H9 (cell line): ENCODE data around the gene ZNF345. TPM values are rescaled to one million over a fixed set of nuclear protein-coding genes. Genes with fewer than 3 reads are reported as not detected.

Source experiments
- DNase-seq: peaks from one replicate; pipeline ENCODE4 v3.0.0-alpha.2; 2017
- H2AFZ ChIP-seq: one replicate; pipeline ENCODE4 v1.6.1; 2013; ENCODE audit warnings: mild to moderate bottlenecking, low read length, control low read depth, moderate library complexity
- H2AK5ac ChIP-seq: 2 replicates; pipeline ENCODE4 v1.6.1; 2013; ENCODE audit warnings: low read length, control low read depth, mixed read lengths; ENCODE audit not compliant: insufficient read length
- H2BK120ac ChIP-seq: one replicate; pipeline ENCODE4 v1.6.1; 2013; ENCODE audit warnings: low read depth, mild to moderate bottlenecking, low read length, control low read depth, inconsistent platforms; ENCODE audit not compliant: poor library complexity, severe bottlenecking
- H2BK12ac ChIP-seq: 2 replicates; pipeline ENCODE4 v1.6.1; 2013; ENCODE audit warnings: low read length, control low read depth, mixed read lengths, low read depth; ENCODE audit not compliant: insufficient read length
- H2BK15ac ChIP-seq: 2 replicates; pipeline ENCODE4 v1.6.1; 2013; ENCODE audit warnings: low read depth, low read length, control low read depth
- H2BK20ac ChIP-seq: one replicate; pipeline ENCODE4 v1.6.1; 2013; ENCODE audit warnings: low read depth, mild to moderate bottlenecking, low read length, control low read depth, inconsistent platforms; ENCODE audit not compliant: poor library complexity, severe bottlenecking
- H2BK5ac ChIP-seq: 2 replicates; pipeline ENCODE4 v1.6.1; 2013; ENCODE audit warnings: low read length, control low read depth, mixed read lengths; ENCODE audit not compliant: insufficient read length
- H3K14ac ChIP-seq: 2 replicates; pipeline ENCODE4 v1.6.1; 2013; ENCODE audit warnings: low read length, control low read depth; ENCODE audit not compliant: insufficient read depth
- H3K18ac ChIP-seq: 2 replicates; pipeline ENCODE4 v1.6.1; 2013; ENCODE audit warnings: low read depth, mild to moderate bottlenecking, mixed read lengths, low read length, control low read depth; ENCODE audit not compliant: insufficient read length
- H3K23ac ChIP-seq: 2 replicates; pipeline ENCODE4 v1.6.1; 2013; ENCODE audit warnings: low read length, control low read depth, mixed read lengths, low read depth; ENCODE audit not compliant: insufficient read length
- H3K23me2 ChIP-seq: 2 replicates; pipeline ENCODE4 v1.6.1; 2013; ENCODE audit warnings: low read depth, mild to moderate bottlenecking, mixed read lengths, low read length, control low read depth; ENCODE audit not compliant: insufficient read length, poor library complexity, severe bottlenecking
- H3K27ac ChIP-seq: 2 replicates; pipeline ENCODE4 v1.5.1; 2013; ENCODE audit warnings: low read length, control low read depth, mixed read lengths, low read depth; ENCODE audit not compliant: insufficient read length
- H3K27me3 ChIP-seq: 2 replicates; pipeline ENCODE4 v1.6.1; 2013; ENCODE audit warnings: low read length, control low read depth, inconsistent platforms; ENCODE audit not compliant: insufficient read depth
- H3K4ac ChIP-seq: 2 replicates; pipeline ENCODE4 v1.6.1; 2013; ENCODE audit warnings: low read depth, mild to moderate bottlenecking, control low read depth, inconsistent platforms, low read length, moderate library complexity
- H3K4me1 ChIP-seq: 2 replicates; pipeline ENCODE4 v1.6.1; 2013; ENCODE audit warnings: low read length, control low read depth, inconsistent platforms; ENCODE audit not compliant: insufficient read depth
- H3K4me2 ChIP-seq: 2 replicates; pipeline ENCODE4 v1.6.1; 2013; ENCODE audit warnings: low read length, control low read depth, mixed read lengths; ENCODE audit not compliant: insufficient read length, insufficient read depth
- H3K56ac ChIP-seq: 2 replicates; pipeline ENCODE4 v1.6.1; 2013; ENCODE audit warnings: low read depth, mild to moderate bottlenecking, mixed read lengths, low read length, control low read depth; ENCODE audit not compliant: insufficient read length
- H3K79me1 ChIP-seq: 2 replicates; pipeline ENCODE4 v1.6.1; 2013; ENCODE audit warnings: low read depth, mild to moderate bottlenecking, moderate library complexity, low read length, control low read depth, inconsistent platforms; ENCODE audit not compliant: insufficient read depth, poor library complexity, severe bottlenecking
- H3K79me2 ChIP-seq: 2 replicates; pipeline ENCODE4 v1.6.1; 2013; ENCODE audit warnings: low read length, control low read depth, inconsistent platforms; ENCODE audit not compliant: insufficient read depth
- H3K9ac ChIP-seq: 2 replicates; pipeline ENCODE4 v1.6.1; 2013; ENCODE audit warnings: low read length, control low read depth, mixed read lengths; ENCODE audit not compliant: insufficient read length; ENCODE audit errors: extremely low read depth
- H3K9me3 ChIP-seq: one replicate; pipeline ENCODE4 v1.6.1; 2013; ENCODE audit warnings: low read depth, low read length, inconsistent platforms; ENCODE audit not compliant: control insufficient read depth
- H3T11ph ChIP-seq: one replicate; pipeline ENCODE4 v1.6.1; 2013; ENCODE audit warnings: mild to moderate bottlenecking, low read length, control low read depth, inconsistent platforms
- H4K20me1 ChIP-seq: one replicate; pipeline ENCODE4 v1.6.1; 2013; ENCODE audit not compliant: control insufficient read depth, insufficient read length, insufficient read depth
- H4K5ac ChIP-seq: 2 replicates; pipeline ENCODE4 v1.6.1; 2013; ENCODE audit warnings: low read depth, mild to moderate bottlenecking, mixed read lengths, low read length, control low read depth; ENCODE audit not compliant: insufficient read length
- H4K8ac ChIP-seq: replicated peaks from 2 replicates; pipeline ENCODE4 v1.6.1; 2013; ENCODE audit warnings: low read length, control low read depth, mixed read lengths, low read depth; ENCODE audit not compliant: insufficient read length
- H4K91ac ChIP-seq: 2 replicates; pipeline ENCODE4 v1.6.1; 2013; ENCODE audit warnings: low read depth, mild to moderate bottlenecking, moderate library complexity, mixed read lengths, low read length, control low read depth; ENCODE audit not compliant: insufficient read length
- H3K27ac Mint-ChIP-seq, 3 experiments: 2 replicates in 2 of 3; 3 replicates in 1 of 3; pipeline ENCODE4 v1.8.0; 2020 to 2021; ENCODE audit warnings: mixed read lengths in 3 of 3, mild to moderate bottlenecking in 1 of 3, moderate library complexity in 1 of 3
- H3K27me3 Mint-ChIP-seq: 2 replicates; pipeline ENCODE4 v1.8.0; 2021; ENCODE audit warnings: low read depth, mild to moderate bottlenecking, moderate library complexity, mixed read lengths
- H3K36me3 Mint-ChIP-seq, 3 experiments: 2 replicates in 2 of 3; 3 replicates in 1 of 3; pipeline ENCODE4 v1.8.0; 2020 to 2021; ENCODE audit warnings: low read depth in 3 of 3, mixed read lengths in 3 of 3; ENCODE audit not compliant: insufficient read depth in 1 of 3
- H3K4me1 Mint-ChIP-seq, 2 experiments: 2 replicates each; pipeline ENCODE4 v1.8.0; 2020; ENCODE audit warnings: mixed read lengths in 2 of 2
- H3K4me3 Mint-ChIP-seq, 2 experiments: 2 replicates in 1 of 2; 3 replicates in 1 of 2; pipeline ENCODE4 v1.8.0; 2020 to 2021; ENCODE audit warnings: mild to moderate bottlenecking in 2 of 2, mixed read lengths in 2 of 2, moderate library complexity in 1 of 2
- H3K9me3 Mint-ChIP-seq, 2 experiments: 2 replicates in 1 of 2; 3 replicates in 1 of 2; pipeline ENCODE4 v1.8.0; 2020; ENCODE audit warnings: mild to moderate bottlenecking in 2 of 2, mixed read lengths in 2 of 2, moderate library complexity in 1 of 2
- CTCF ChIP-seq: fragments of 200-600 bp; sonication (generic); conservative IDR thresholded peaks from 3 replicates; pipeline ENCODE4 v1.8.0; 2021; ENCODE audit warnings: antibody characterized with exemption, mild to moderate bottlenecking
- WGBS: extraction: QIAGEN DNeasy Blood & Tissue Kit; methylation state at CpG from one replicate; pipeline ENCODE4 v1.1.7; 2013; ENCODE audit warnings: missing lambda C conversion rate, low lambda C conversion rate, mixed read lengths; ENCODE audit not compliant: insufficient read length; ENCODE audit errors: extremely low coverage; 5-methylcytosine and 5-hydroxymethylcytosine counted together
- total RNA-seq: library from RNA; stranded (reverse); gene quantifications from 2 replicates; pipeline ENCODE4 v1.2.1, GENCODE V29; 2021

The ZNF345 gene
- total RNA-seq, 1 experiment from 2014 or later = 6.0 TPM

DNA sequence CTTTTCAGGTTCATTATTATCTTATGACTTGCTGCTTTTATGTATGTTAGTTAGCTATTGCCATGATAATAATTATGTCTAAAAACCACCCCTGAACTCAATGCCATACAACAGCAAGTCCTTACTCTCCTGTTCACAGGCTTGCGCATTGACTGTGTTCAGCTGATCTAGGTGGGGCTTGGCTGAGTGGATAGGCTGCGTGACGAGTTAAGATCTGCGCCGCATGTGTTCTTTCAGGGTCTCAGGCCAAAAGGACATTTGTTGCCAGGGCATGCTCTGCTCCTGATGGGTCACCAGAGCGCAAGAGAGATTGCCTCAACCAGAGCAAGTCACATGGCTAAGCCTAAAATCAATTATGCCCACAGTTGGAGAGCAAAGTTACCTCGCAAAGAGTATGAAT lies 66.3 kb downstream of the ZNF345 start:
- Histone ChIP-seq H3K14ac (no peak overlapping the region), H2AK5ac (no peak overlapping the region), H3K27me3 (no peaks in the 10 kb centered on the region), H3K4me2 (peak overlapping the region; percentile 80), H2BK120ac (no peak overlapping the region), H2BK20ac (no peak overlapping the region), H3K79me1 (peaks cover 2% of the 10 kb centered on the region), H3K23me2 (peaks cover 5% of the 10 kb centered on the region), H3K79me2 (peaks cover 4% of the 10 kb centered on the region; the same call in 1 of the 2 replicates), H3K23ac (no peak overlapping the region), H3K4ac (no peak overlapping the region), H3K18ac (no peak overlapping the region), H3K27ac (no peak overlapping the region), H2BK15ac (no peak overlapping the region), H4K8ac (no peak overlapping the region), H3K56ac (no peak overlapping the region), H2BK12ac (no peak overlapping the region), H3K9ac (peak overlapping the region; percentile 5), H4K5ac (no peak overlapping the region), H4K20me1 (no peaks in the 10 kb centered on the region), H4K91ac (no peak overlapping the region), H2AFZ (no peak overlapping the region), H3T11ph (no peak overlapping the region), H3K9me3 (peaks cover 1% of the 10 kb centered on the region), H2BK5ac (no peak overlapping the region), H3K4me1 (no peaks in the 10 kb centered on the region)
- DNase-seq = no peak
- Mint-ChIP-seq H3K4me1 (peaks cover 6 to 14% of the 10 kb centered on the region in 2 experiments), H3K27me3 (no peaks in the 10 kb centered on the region; the same call in 1 of the 2 replicates), H3K4me3 (peak overlapping the region; percentile 79 to 86), H3K9me3 (peaks cover 32 to 82% of the 10 kb centered on the region in 2 experiments), H3K27ac (no peak overlapping the region), H3K36me3 (peaks cover 39 to 60% (median 58%) of the 10 kb centered on the region in 3 experiments)
- TF ChIP-seq CTCF = no peak
- no CpG with 5 or more reads among the region's 7 CpGs for WGBS
